PFSK-1 (cell line): ENCODE data around the gene SEMA3B.

Experiments used
- FOXP2 ChIP-seq: optimal IDR thresholded peaks from 2 replicates; pipeline ENCODE3; 2011; ENCODE audit warnings: borderline replicate concordance, control low read depth, inconsistent platforms; ENCODE audit not compliant: insufficient read depth; ENCODE audit errors: extremely low read length, extremely low read depth
- POLR2AphosphoS5 ChIP-seq: IDR thresholded peaks from 2 replicates; pipeline ENCODE4 v1.6.1; 2012; ENCODE audit warnings: low read depth, mild to moderate bottlenecking, control low read depth, low read length, moderate library complexity
- SIN3A ChIP-seq: IDR thresholded peaks from 2 replicates; pipeline ENCODE4 v1.6.1; 2012; ENCODE audit warnings: mild to moderate bottlenecking, low read length, moderate library complexity, borderline replicate concordance; ENCODE audit not compliant: insufficient read depth
- TAF1 ChIP-seq: IDR thresholded peaks from 2 replicates; pipeline ENCODE4 v1.6.1; 2012; ENCODE audit warnings: low read length, control low read depth, borderline replicate concordance; ENCODE audit not compliant: insufficient read depth
- TF ChIP-seq, protein P1 (sequence below), 2 experiments: IDR thresholded peaks; 2 replicates each; pipeline versions ENCODE4 v1.6.1 to v1.8.0; 2011 to 2012; ENCODE audit warnings: low read depth in 2 of 2, low read length in 2 of 2, control low read depth in 1 of 2, inconsistent platforms in 1 of 2, mild to moderate bottlenecking in 1 of 2, moderate library complexity in 1 of 2; ENCODE audit not compliant: insufficient read depth in 1 of 2

Gene SEMA3B

GRCh38 chr3:50294089-50294488 lies 25.1 kb downstream of the SEMA3B start:
- TF ChIP-seq SIN3A, result no peak
- no peak for TF ChIP-seq FOXP2
- TF ChIP-seq, protein P1, sequence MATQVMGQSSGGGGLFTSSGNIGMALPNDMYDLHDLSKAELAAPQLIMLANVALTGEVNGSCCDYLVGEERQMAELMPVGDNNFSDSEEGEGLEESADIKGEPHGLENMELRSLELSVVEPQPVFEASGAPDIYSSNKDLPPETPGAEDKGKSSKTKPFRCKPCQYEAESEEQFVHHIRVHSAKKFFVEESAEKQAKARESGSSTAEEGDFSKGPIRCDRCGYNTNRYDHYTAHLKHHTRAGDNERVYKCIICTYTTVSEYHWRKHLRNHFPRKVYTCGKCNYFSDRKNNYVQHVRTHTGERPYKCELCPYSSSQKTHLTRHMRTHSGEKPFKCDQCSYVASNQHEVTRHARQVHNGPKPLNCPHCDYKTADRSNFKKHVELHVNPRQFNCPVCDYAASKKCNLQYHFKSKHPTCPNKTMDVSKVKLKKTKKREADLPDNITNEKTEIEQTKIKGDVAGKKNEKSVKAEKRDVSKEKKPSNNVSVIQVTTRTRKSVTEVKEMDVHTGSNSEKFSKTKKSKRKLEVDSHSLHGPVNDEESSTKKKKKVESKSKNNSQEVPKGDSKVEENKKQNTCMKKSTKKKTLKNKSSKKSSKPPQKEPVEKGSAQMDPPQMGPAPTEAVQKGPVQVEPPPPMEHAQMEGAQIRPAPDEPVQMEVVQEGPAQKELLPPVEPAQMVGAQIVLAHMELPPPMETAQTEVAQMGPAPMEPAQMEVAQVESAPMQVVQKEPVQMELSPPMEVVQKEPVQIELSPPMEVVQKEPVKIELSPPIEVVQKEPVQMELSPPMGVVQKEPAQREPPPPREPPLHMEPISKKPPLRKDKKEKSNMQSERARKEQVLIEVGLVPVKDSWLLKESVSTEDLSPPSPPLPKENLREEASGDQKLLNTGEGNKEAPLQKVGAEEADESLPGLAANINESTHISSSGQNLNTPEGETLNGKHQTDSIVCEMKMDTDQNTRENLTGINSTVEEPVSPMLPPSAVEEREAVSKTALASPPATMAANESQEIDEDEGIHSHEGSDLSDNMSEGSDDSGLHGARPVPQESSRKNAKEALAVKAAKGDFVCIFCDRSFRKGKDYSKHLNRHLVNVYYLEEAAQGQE (IDR thresholded peaks at IDR 0.05; ENCODE audit: insufficient read depth in 1 of 2, low read depth in 2 of 2, low read length in 2 of 2), result no peak

GRCh38 chr3:50294492-50295403 lies 25.8 kb downstream of the SEMA3B start:
- TF ChIP-seq FOXP2, result no peak
- no peak for TF ChIP-seq POLR2AphosphoS5
- no peak for TF ChIP-seq TAF1

DNA sequence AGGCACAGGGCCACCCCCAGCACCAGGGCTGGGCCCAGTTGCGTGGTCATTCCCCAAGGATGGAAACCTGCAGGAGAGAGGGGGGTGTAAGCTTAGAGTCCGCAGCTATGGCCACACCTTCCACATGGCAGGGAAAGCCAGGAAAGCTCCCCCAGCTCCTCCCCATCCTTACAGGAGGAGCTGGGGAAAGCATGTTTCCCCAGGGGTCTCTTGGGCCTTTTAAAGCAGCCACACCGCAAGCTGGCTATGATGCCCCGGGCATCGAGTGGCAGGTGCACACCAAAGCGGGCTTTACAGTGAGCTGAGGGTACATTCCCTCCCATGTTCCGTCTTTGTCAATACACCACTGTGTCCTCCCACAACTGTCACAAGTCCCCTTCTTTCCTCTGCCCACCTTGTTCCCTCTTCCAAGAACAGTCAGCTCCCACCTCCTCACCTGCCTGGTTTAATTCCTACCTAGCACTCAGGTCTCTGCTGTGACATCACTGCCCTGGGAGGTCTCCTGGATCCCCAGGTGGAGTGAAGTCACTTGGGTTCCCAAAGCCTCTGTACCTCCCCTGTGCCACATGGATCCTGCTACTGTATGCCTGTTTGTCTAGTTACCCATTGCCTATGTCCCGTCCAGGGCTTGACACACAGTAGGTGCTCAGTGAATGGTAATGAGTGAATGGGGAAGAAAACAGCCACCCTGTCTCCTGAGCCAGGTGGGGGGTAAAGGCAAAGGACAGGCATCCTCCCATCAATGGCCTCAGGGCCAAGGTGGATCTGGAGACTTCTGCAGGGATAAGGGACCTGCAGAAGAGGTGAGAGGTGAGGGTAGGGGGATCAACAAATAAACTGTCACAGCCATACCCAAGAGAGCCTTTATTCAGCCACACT lies 26.8 kb downstream of the SEMA3B start:
- TF ChIP-seq POLR2AphosphoS5 (no peak), FOXP2 (no peak), SIN3A (no peak), TAF1 (no peak)
- TF ChIP-seq, protein P1 (IDR thresholded peaks at IDR 0.05; ENCODE audit: insufficient read depth in 1 of 2, low read depth in 2 of 2, low read length in 2 of 2), result no peak

GRCh38 chr3:50296721-50297383 lies 27.9 kb downstream of the SEMA3B start:
- no peak for TF ChIP-seq FOXP2
- TF ChIP-seq, protein P1 (IDR thresholded peaks at IDR 0.05; ENCODE audit: insufficient read depth in 1 of 2, low read depth in 2 of 2, low read length in 2 of 2), result no peak
- TF ChIP-seq POLR2AphosphoS5, result no peak
- no peak for TF ChIP-seq TAF1
- no peak for TF ChIP-seq SIN3A

GRCh38 chr3:50297384-50297775 lies 28.4 kb downstream of the SEMA3B start:
- no peak for TF ChIP-seq TAF1
- TF ChIP-seq POLR2AphosphoS5, result no peak
- TF ChIP-seq SIN3A, result no peak
- no peak for TF ChIP-seq FOXP2
- TF ChIP-seq, protein P1 (IDR thresholded peaks at IDR 0.05; ENCODE audit: insufficient read depth in 1 of 2, low read depth in 2 of 2, low read length in 2 of 2), result no peak
